Activated naive CD4-positive, alpha-beta T cell treated with anti-CD3 and anti-CD28 coated beads, Interleukin-2, amount 50 U/mL, for 24 hours (primary cell): Measurements from ENCODE around the gene TPGS2.
"Not testable (repeated sequence)": the region's sequence is repeated elsewhere in the genome, so short reads cannot be mapped to it uniquely, and the experiment has no call there.

Experiments
- H3K27ac Mint-ChIP-seq: one replicate; pipeline ENCODE4 v1.8.0; 2021; ENCODE audit warnings: mild to moderate bottlenecking, mixed read lengths
- H3K27me3 Mint-ChIP-seq: one replicate; pipeline ENCODE4 v1.8.0; 2021; ENCODE audit warnings: mixed read lengths
- H3K36me3 Mint-ChIP-seq: one replicate; pipeline ENCODE4 v1.8.0; 2021; ENCODE audit warnings: mixed read lengths
- H3K4me1 Mint-ChIP-seq: one replicate; pipeline ENCODE4 v1.8.0; 2021; ENCODE audit warnings: mixed read lengths
- H3K4me3 Mint-ChIP-seq: one replicate; pipeline ENCODE4 v1.8.0; 2021; ENCODE audit warnings: mild to moderate bottlenecking, mixed read lengths
- H3K9me3 Mint-ChIP-seq: one replicate; pipeline ENCODE4 v1.8.0; 2021; ENCODE audit warnings: mixed read lengths

Gene TPGS2

GRCh38 chr18:36828630-36829361 is at the start of gene TPGS2, which contains the start of gene KIAA1328:
Gene TPGS2 (minus strand): TSS chr18:36829002. CDS start chr18:36828767, 235 bp downstream.
Gene KIAA1328 (plus strand): TSS chr18:36829127. CDS start chr18:36829139, 12 bp downstream.
- H3K27me3 Mint-ChIP-seq: no peaks in the 10 kb centered on the region
- H3K27ac Mint-ChIP-seq: peak within 1 kb of the TSS; percentile 92
- no peaks in the 10 kb centered on the region for H3K9me3 Mint-ChIP-seq
- peaks cover 42% of the 10 kb centered on the region for H3K4me1 Mint-ChIP-seq
- H3K36me3 Mint-ChIP-seq: no peaks in the 10 kb centered on the region
- H3K4me3 Mint-ChIP-seq: peak within 1 kb of the TSS; percentile 96

- H3K9me3 Mint-ChIP-seq: peaks cover 17% of the 10 kb centered on the region
- H3K27ac Mint-ChIP-seq, H3K4me3 Mint-ChIP-seq, H3K4me1 Mint-ChIP-seq, H3K27me3 Mint-ChIP-seq: not testable (repeated sequence)
- H3K36me3 Mint-ChIP-seq: peaks cover 46% of the 10 kb centered on the region
Observed at GRCh38 chr18:36873826-36874225, 45.0 kb upstream of the TPGS2 start.

GRCh38 chr18:36872329-36872728 is 43.5 kb upstream of the TPGS2 start:
- Mint-ChIP-seq H3K4me1 (peaks cover 5% of the 10 kb centered on the region), H3K9me3 (peaks cover 17% of the 10 kb centered on the region), H3K36me3 (peaks cover 42% of the 10 kb centered on the region), H3K27ac (no peak overlapping the region), H3K27me3 (no peaks in the 10 kb centered on the region), H3K4me3 (no peak overlapping the region)

- H3K27me3 Mint-ChIP-seq: no peaks in the 10 kb centered on the region
- peaks cover 17% of the 10 kb centered on the region for H3K9me3 Mint-ChIP-seq
- no peak overlapping the region for H3K4me3 Mint-ChIP-seq
- H3K27ac Mint-ChIP-seq: no peak overlapping the region
- peaks cover 5% of the 10 kb centered on the region for H3K4me1 Mint-ChIP-seq
- peaks cover 44% of the 10 kb centered on the region for H3K36me3 Mint-ChIP-seq
Observed at GRCh38 chr18:36871801-36872200, 43.0 kb upstream of the TPGS2 start.

- H3K4me1 Mint-ChIP-seq: no peaks in the 10 kb centered on the region
- no peaks in the 10 kb centered on the region for H3K27me3 Mint-ChIP-seq
- peaks cover 39% of the 10 kb centered on the region for H3K36me3 Mint-ChIP-seq
- H3K9me3 Mint-ChIP-seq: peaks cover 3% of the 10 kb centered on the region
- H3K4me3 Mint-ChIP-seq: no peak overlapping the region
- H3K27ac Mint-ChIP-seq: no peak overlapping the region
Observed at GRCh38 chr18:36867056-36867455, 38.3 kb upstream of the TPGS2 start.

GRCh38 chr18:36862182-36862581 is 33.4 kb upstream of the TPGS2 start:
- Mint-ChIP-seq H3K36me3 (peaks cover 39% of the 10 kb centered on the region), H3K4me1 (no peaks in the 10 kb centered on the region), H3K4me3 (no peak overlapping the region), H3K27me3 (no peaks in the 10 kb centered on the region), H3K9me3 (no peaks in the 10 kb centered on the region), H3K27ac (no peak overlapping the region)

GRCh38 chr18:36856815-36857214 is 28.0 kb upstream of the TPGS2 start:
- H3K9me3 Mint-ChIP-seq: peaks cover 14% of the 10 kb centered on the region
- no peaks in the 10 kb centered on the region for H3K4me1 Mint-ChIP-seq
- H3K36me3 Mint-ChIP-seq: peaks cover 43% of the 10 kb centered on the region
- no peak overlapping the region for H3K4me3 Mint-ChIP-seq
- no peak overlapping the region for H3K27ac Mint-ChIP-seq
- no peaks in the 10 kb centered on the region for H3K27me3 Mint-ChIP-seq

GRCh38 chr18:36851202-36851590 is 22.4 kb upstream of the TPGS2 start:
- Mint-ChIP-seq H3K27me3 (no peaks in the 10 kb centered on the region), H3K4me1 (no peaks in the 10 kb centered on the region), H3K4me3 (no peak overlapping the region), H3K9me3 (peaks cover 18% of the 10 kb centered on the region), H3K27ac (no peak overlapping the region), H3K36me3 (peaks cover 54% of the 10 kb centered on the region)

- peaks cover 50% of the 10 kb centered on the region for H3K36me3 Mint-ChIP-seq
- H3K27me3 Mint-ChIP-seq: no peaks in the 10 kb centered on the region
- H3K4me3 Mint-ChIP-seq: no peak overlapping the region
- H3K4me1 Mint-ChIP-seq: no peaks in the 10 kb centered on the region
- no peak overlapping the region for H3K27ac Mint-ChIP-seq
- H3K9me3 Mint-ChIP-seq: peaks cover 18% of the 10 kb centered on the region
Observed at GRCh38 chr18:36850527-36851201, 21.9 kb upstream of the TPGS2 start.

GRCh38 chr18:36849288-36850006 is 20.6 kb upstream of the TPGS2 start:
- peaks cover 47% of the 10 kb centered on the region for H3K36me3 Mint-ChIP-seq
- no peaks in the 10 kb centered on the region for H3K4me1 Mint-ChIP-seq
- peaks cover 18% of the 10 kb centered on the region for H3K9me3 Mint-ChIP-seq
- H3K4me3 Mint-ChIP-seq: no peak overlapping the region
- no peaks in the 10 kb centered on the region for H3K27me3 Mint-ChIP-seq
- H3K27ac Mint-ChIP-seq: no peak overlapping the region

- no peaks in the 10 kb centered on the region for H3K4me1 Mint-ChIP-seq
- H3K9me3 Mint-ChIP-seq: peaks cover 18% of the 10 kb centered on the region
- no peak overlapping the region for H3K4me3 Mint-ChIP-seq
- no peaks in the 10 kb centered on the region for H3K27me3 Mint-ChIP-seq
- peaks cover 43% of the 10 kb centered on the region for H3K36me3 Mint-ChIP-seq
- H3K27ac Mint-ChIP-seq: no peak overlapping the region
Observed at GRCh38 chr18:36848609-36849008, 19.8 kb upstream of the TPGS2 start.

- no peaks in the 10 kb centered on the region for H3K27me3 Mint-ChIP-seq
- H3K36me3 Mint-ChIP-seq: peaks cover 25% of the 10 kb centered on the region
- no peak overlapping the region for H3K4me3 Mint-ChIP-seq
- no peaks in the 10 kb centered on the region for H3K9me3 Mint-ChIP-seq
- peaks cover 8% of the 10 kb centered on the region for H3K4me1 Mint-ChIP-seq
- no peak overlapping the region for H3K27ac Mint-ChIP-seq
Observed at GRCh38 chr18:36843784-36844183, 15.0 kb upstream of the TPGS2 start.

GRCh38 chr18:36843199-36843598 is 14.4 kb upstream of the TPGS2 start:
- Mint-ChIP-seq H3K4me3 (no peak overlapping the region), H3K27me3 (no peaks in the 10 kb centered on the region), H3K27ac (no peak overlapping the region), H3K4me1 (peaks cover 8% of the 10 kb centered on the region), H3K36me3 (peaks cover 27% of the 10 kb centered on the region), H3K9me3 (no peaks in the 10 kb centered on the region)

- no peaks in the 10 kb centered on the region for H3K9me3 Mint-ChIP-seq
- H3K4me3 Mint-ChIP-seq: no peak overlapping the region
- no peak overlapping the region for H3K27ac Mint-ChIP-seq
- peaks cover 25% of the 10 kb centered on the region for H3K36me3 Mint-ChIP-seq
- H3K27me3 Mint-ChIP-seq: no peaks in the 10 kb centered on the region
- H3K4me1 Mint-ChIP-seq: peaks cover 8% of the 10 kb centered on the region
Observed at GRCh38 chr18:36839835-36840234, 11.0 kb upstream of the TPGS2 start.

GRCh38 chr18:36835927-36836326 is 7.1 kb upstream of the TPGS2 start:
- no peak overlapping the region for H3K4me3 Mint-ChIP-seq
- peaks cover 21% of the 10 kb centered on the region for H3K36me3 Mint-ChIP-seq
- no peak overlapping the region for H3K27ac Mint-ChIP-seq
- H3K4me1 Mint-ChIP-seq: peaks cover 15% of the 10 kb centered on the region
- H3K9me3 Mint-ChIP-seq: no peaks in the 10 kb centered on the region
- no peaks in the 10 kb centered on the region for H3K27me3 Mint-ChIP-seq

- H3K4me1 Mint-ChIP-seq: peaks cover 32% of the 10 kb centered on the region
- H3K27me3 Mint-ChIP-seq: no peaks in the 10 kb centered on the region
- H3K4me3 Mint-ChIP-seq: no peak overlapping the region
- H3K27ac Mint-ChIP-seq: no peak overlapping the region
- peaks cover 8% of the 10 kb centered on the region for H3K36me3 Mint-ChIP-seq
- H3K9me3 Mint-ChIP-seq: no peaks in the 10 kb centered on the region
Observed at GRCh38 chr18:36833120-36833519, 4.3 kb upstream of the TPGS2 start.
